CD4-positive, CD25-positive, alpha-beta regulatory T cell (primary cell): Measurements from ENCODE around the gene ZNF697. TPM values are rescaled to one million over a fixed set of nuclear protein-coding genes. Genes with fewer than 3 reads are reported as not detected.

ENCODE experiments used
- ATAC-seq, 2 donors: fragments of 150-1000 bp; cut with Tn5 transposase; one replicate each; pipeline ENCODE4 v1.10.0; 2021; ENCODE audit warnings: low read depth in 2 of 2, moderate number of reproducible peaks in 2 of 2, moderate library complexity in 1 of 2
- DNase-seq, 3 donors: peaks; one replicate each; pipeline versions ENCODE4 v3.0.0 to v3.0.0-alpha.2; 2012 to 2022; ENCODE audit warnings: mixed read lengths in 1 of 3
- H3K27ac ChIP-seq: one replicate; pipeline ENCODE4 v1.7.0; 2013; ENCODE audit warnings: mild to moderate bottlenecking, low read length; ENCODE audit not compliant: insufficient read depth, poor library complexity, severe bottlenecking
- H3K27me3 ChIP-seq: one replicate; pipeline ENCODE4 v1.7.0; 2013; ENCODE audit warnings: low read length; ENCODE audit not compliant: control insufficient read depth, insufficient read depth
- H3K36me3 ChIP-seq: one replicate; pipeline ENCODE4 v1.7.0; 2013; ENCODE audit warnings: mild to moderate bottlenecking, low read length, moderate library complexity; ENCODE audit not compliant: control insufficient read depth, insufficient read depth
- H3K4me1 ChIP-seq: 2 replicates; pipeline ENCODE4 v1.7.0; 2013; ENCODE audit warnings: mild to moderate bottlenecking, low read length; ENCODE audit not compliant: insufficient read depth, control insufficient read depth, poor library complexity, severe bottlenecking
- H3K4me3 ChIP-seq: one replicate; pipeline ENCODE4 v1.7.0; 2013; ENCODE audit warnings: low read depth, mild to moderate bottlenecking, low read length, moderate library complexity
- H3K9me3 ChIP-seq, 2 experiments: 1 replicate in 1 of 2; 2 replicates in 1 of 2; pipeline ENCODE4 v1.7.0; 2013; ENCODE audit warnings: low read length in 2 of 2, mild to moderate bottlenecking in 1 of 2, moderate library complexity in 1 of 2; ENCODE audit not compliant: control insufficient read depth in 2 of 2
- H3K27ac Mint-ChIP-seq, 3 donors: one replicate each; pipeline ENCODE4 v1.8.0; 2020 to 2022; ENCODE audit warnings: mild to moderate bottlenecking in 3 of 3, mixed read lengths in 3 of 3, moderate library complexity in 2 of 3
- H3K27me3 Mint-ChIP-seq: one replicate; pipeline ENCODE4 v1.8.0; 2022; ENCODE audit warnings: mild to moderate bottlenecking, mixed read lengths
- H3K36me3 Mint-ChIP-seq: one replicate; pipeline ENCODE4 v1.8.0; 2020; ENCODE audit warnings: mixed read lengths
- H3K4me1 Mint-ChIP-seq, 4 donors: one replicate each; pipeline ENCODE4 v1.8.0; 2020 to 2022; ENCODE audit warnings: mixed read lengths in 4 of 4, mild to moderate bottlenecking in 1 of 4
- H3K4me3 Mint-ChIP-seq, 4 donors: one replicate each; pipeline ENCODE4 v1.8.0; 2020 to 2022; ENCODE audit warnings: mild to moderate bottlenecking in 4 of 4, mixed read lengths in 4 of 4, moderate library complexity in 3 of 4
- H3K9me3 Mint-ChIP-seq, 7 donors: one replicate each; pipeline ENCODE4 v1.8.0; 2020 to 2022; ENCODE audit warnings: mixed read lengths in 7 of 7, mild to moderate bottlenecking in 3 of 7, moderate library complexity in 2 of 7
- polyA plus RNA-seq, 4 donors: library from polyadenylated mRNA; unstranded; fragments of 300-500 nt; fragmentation: Illumina TruSeq; gene quantifications; one replicate each; pipeline ENCODE4 v1.2.3, GENCODE V29; 2021
- total RNA-seq: library from RNA; stranded (reverse); gene quantifications from one replicate; pipeline ENCODE4 v1.2.3, GENCODE V29; 2022

The ZNF697 gene
- total and polyA plus RNA-seq, 5 donors from 2014 or later = not detected

- Mint-ChIP-seq H3K4me3 (no peak overlapping the region), H3K4me1 (no peaks in the 10 kb centered on the region), H3K27me3 (peaks cover 29% of the 10 kb centered on the region), H3K36me3 (no peaks in the 10 kb centered on the region), H3K27ac (no peak overlapping the region), H3K9me3 (peaks cover 0 to 3% (median 0%) of the 10 kb centered on the region in 7 donors)
- H3K4me1 ChIP-seq = no peaks in the 10 kb centered on the region
- DNase-seq (no peak), ATAC-seq (no peak)
- H3K36me3 ChIP-seq = no peaks in the 10 kb centered on the region
- H3K27me3 ChIP-seq = peaks cover 12% of the 10 kb centered on the region
- H3K4me3 ChIP-seq = no peak overlapping the region
- no peaks in the 10 kb centered on the region for H3K9me3 ChIP-seq
- no peak overlapping the region for H3K27ac ChIP-seq
Measured at GRCh38 chr1:119626841-119627240, 21.2 kb downstream of the ZNF697 start.

- Histone ChIP-seq H3K4me1 (no peaks in the 10 kb centered on the region), H3K9me3 (no peaks in the 10 kb centered on the region), H3K36me3 (no peaks in the 10 kb centered on the region), H3K4me3 (no peak overlapping the region), H3K27me3 (peaks cover 10% of the 10 kb centered on the region), H3K27ac (no peak overlapping the region)
- Mint-ChIP-seq H3K9me3 (peaks cover 0 to 3% (median 0%) of the 10 kb centered on the region in 7 donors), H3K27ac (no peak overlapping the region), H3K36me3 (no peaks in the 10 kb centered on the region), H3K27me3 (peaks cover 25% of the 10 kb centered on the region), H3K4me3 (no peak overlapping the region), H3K4me1 (no peaks in the 10 kb centered on the region)
- DNase-seq (no peak), ATAC-seq (no peak)
Measured at GRCh38 chr1:119626011-119626545, 22.0 kb downstream of the ZNF697 start.

- H3K9me3 ChIP-seq = no peaks in the 10 kb centered on the region
- no peak overlapping the region for H3K27ac Mint-ChIP-seq
- ATAC-seq (no peak), DNase-seq (no peak)
- H3K27me3 Mint-ChIP-seq = peaks cover 8% of the 10 kb centered on the region
- H3K4me1 ChIP-seq = no peaks in the 10 kb centered on the region
- no peaks in the 10 kb centered on the region for H3K36me3 ChIP-seq
- no peak overlapping the region for H3K27ac ChIP-seq
- no peaks in the 10 kb centered on the region for H3K27me3 ChIP-seq
- no peak overlapping the region for H3K4me3 Mint-ChIP-seq
- H3K9me3 Mint-ChIP-seq = peaks cover 0 to 1% (median 0%) of the 10 kb centered on the region in 7 donors
- H3K4me1 Mint-ChIP-seq = no peaks in the 10 kb centered on the region
- H3K4me3 ChIP-seq = no peak overlapping the region
- H3K36me3 Mint-ChIP-seq = no peaks in the 10 kb centered on the region
Measured at GRCh38 chr1:119623678-119624077, 24.4 kb downstream of the ZNF697 start.

- Mint-ChIP-seq H3K36me3 (no peaks in the 10 kb centered on the region), H3K4me1 (no peaks in the 10 kb centered on the region), H3K27ac (no peak overlapping the region), H3K27me3 (peaks cover 2% of the 10 kb centered on the region), H3K9me3 (peaks cover 0 to 1% (median 0%) of the 10 kb centered on the region in 7 donors), H3K4me3 (no peak overlapping the region)
- Histone ChIP-seq H3K4me1 (no peaks in the 10 kb centered on the region), H3K9me3 (no peaks in the 10 kb centered on the region), H3K36me3 (no peaks in the 10 kb centered on the region), H3K27me3 (no peaks in the 10 kb centered on the region), H3K4me3 (no peak overlapping the region), H3K27ac (no peak overlapping the region)
- DNase-seq (no peak), ATAC-seq (no peak)
Measured at GRCh38 chr1:119623193-119623515, 24.9 kb downstream of the ZNF697 start.

- H3K27ac Mint-ChIP-seq = no peak overlapping the region
- no peak overlapping the region for H3K27ac ChIP-seq
- H3K27me3 Mint-ChIP-seq = no peaks in the 10 kb centered on the region
- no peaks in the 10 kb centered on the region for H3K36me3 Mint-ChIP-seq
- H3K4me1 Mint-ChIP-seq = no peaks in the 10 kb centered on the region
- no peak for DNase-seq
- no peaks in the 10 kb centered on the region for H3K27me3 ChIP-seq
- H3K4me1 ChIP-seq = no peaks in the 10 kb centered on the region
- no peak for ATAC-seq
- peaks cover 0 to 1% (median 0%) of the 10 kb centered on the region in 7 donors for H3K9me3 Mint-ChIP-seq
- no peaks in the 10 kb centered on the region for H3K9me3 ChIP-seq
- no peak overlapping the region for H3K4me3 ChIP-seq
- no peak overlapping the region for H3K4me3 Mint-ChIP-seq
- no peaks in the 10 kb centered on the region for H3K36me3 ChIP-seq
Measured at GRCh38 chr1:119622311-119623192, 25.5 kb downstream of the ZNF697 start.

- H3K9me3 ChIP-seq = no peaks in the 10 kb centered on the region
- H3K4me3 ChIP-seq = no peak overlapping the region
- DNase-seq (no peak), ATAC-seq (no peak)
- H3K27me3 Mint-ChIP-seq = no peaks in the 10 kb centered on the region
- H3K36me3 Mint-ChIP-seq = no peaks in the 10 kb centered on the region
- H3K4me1 ChIP-seq = no peaks in the 10 kb centered on the region
- H3K27ac ChIP-seq = no peak overlapping the region
- H3K27me3 ChIP-seq = no peaks in the 10 kb centered on the region
- no peaks in the 10 kb centered on the region for H3K36me3 ChIP-seq
- peaks cover 0 to under 1% (median 0%) of the 10 kb centered on the region in 7 donors for H3K9me3 Mint-ChIP-seq
- H3K4me1 Mint-ChIP-seq = no peaks in the 10 kb centered on the region
- H3K27ac Mint-ChIP-seq = no peak overlapping the region
- no peak overlapping the region for H3K4me3 Mint-ChIP-seq
Measured at GRCh38 chr1:119621705-119622104, 26.4 kb downstream of the ZNF697 start.

- H3K27me3 ChIP-seq = no peaks in the 10 kb centered on the region
- no peak for DNase-seq
Measured at GRCh38 chr1:119617751-119618691, 30.0 kb downstream of the ZNF697 start.

More at GRCh38 chr1:119617751-119618691, 30.0 kb downstream of the ZNF697 start:
- no peak overlapping the region for H3K27ac ChIP-seq
- Mint-ChIP-seq H3K4me3 (no peak overlapping the region), H3K27ac (no peak overlapping the region), H3K4me1 (no peaks in the 10 kb centered on the region), H3K27me3 (no peaks in the 10 kb centered on the region), H3K36me3 (no peaks in the 10 kb centered on the region), H3K9me3 (no peaks in the 10 kb centered on the region)
- no peaks in the 10 kb centered on the region for H3K36me3 ChIP-seq
- no peak for ATAC-seq
- H3K9me3 ChIP-seq = no peaks in the 10 kb centered on the region
- H3K4me1 ChIP-seq = no peaks in the 10 kb centered on the region
- no peak overlapping the region for H3K4me3 ChIP-seq
